Skeletal muscle tissue (tissue), 4 donors: Measurements from ENCODE around the gene COL16A1. TPM values are rescaled to one million over a fixed set of nuclear protein-coding genes. Genes with fewer than 3 reads are reported as not detected.

Experiments
- H3K27ac ChIP-seq: one replicate; pipeline ENCODE4 v1.7.0; 2013; ENCODE audit warnings: mild to moderate bottlenecking, low read depth, low read length, inconsistent platforms
- H3K27me3 ChIP-seq, 3 donors: one replicate each; pipeline ENCODE4 v1.7.0; 2013; ENCODE audit warnings: low read length in 3 of 3; ENCODE audit not compliant: control insufficient read depth in 3 of 3, insufficient read depth in 3 of 3
- H3K36me3 ChIP-seq, 3 donors: one replicate each; pipeline ENCODE4 v1.7.0; 2013; ENCODE audit warnings: low read length in 3 of 3; ENCODE audit not compliant: control insufficient read depth in 3 of 3, insufficient read depth in 3 of 3
- H3K4me1 ChIP-seq, 3 donors: one replicate each; pipeline ENCODE4 v1.7.0; 2013; ENCODE audit warnings: low read length in 3 of 3, mild to moderate bottlenecking in 3 of 3; ENCODE audit not compliant: control insufficient read depth in 3 of 3, insufficient read depth in 3 of 3
- H3K4me3 ChIP-seq, 3 donors: one replicate each; pipeline ENCODE4 v1.7.0; 2013; ENCODE audit warnings: low read length in 3 of 3
- H3K9ac ChIP-seq, 3 donors: one replicate each; pipeline ENCODE4 v1.7.0; 2013; ENCODE audit warnings: low read length in 3 of 3, mild to moderate bottlenecking in 3 of 3, moderate library complexity in 2 of 3, low read depth in 1 of 3
- H3K9me3 ChIP-seq, 3 donors: one replicate each; pipeline ENCODE4 v1.7.0; 2013; ENCODE audit warnings: low read length in 3 of 3; ENCODE audit not compliant: control insufficient read depth in 3 of 3
- total RNA-seq: library from RNA; depleted of rRNA; stranded (reverse); fragments of >200 nt; gene quantifications from one replicate; pipeline ENCODE4 v1.2.3, GENCODE V29; 2014
- donor health status: Osteomylitis.

The COL16A1 gene
- 91.9 TPM for total RNA-seq

DNA sequence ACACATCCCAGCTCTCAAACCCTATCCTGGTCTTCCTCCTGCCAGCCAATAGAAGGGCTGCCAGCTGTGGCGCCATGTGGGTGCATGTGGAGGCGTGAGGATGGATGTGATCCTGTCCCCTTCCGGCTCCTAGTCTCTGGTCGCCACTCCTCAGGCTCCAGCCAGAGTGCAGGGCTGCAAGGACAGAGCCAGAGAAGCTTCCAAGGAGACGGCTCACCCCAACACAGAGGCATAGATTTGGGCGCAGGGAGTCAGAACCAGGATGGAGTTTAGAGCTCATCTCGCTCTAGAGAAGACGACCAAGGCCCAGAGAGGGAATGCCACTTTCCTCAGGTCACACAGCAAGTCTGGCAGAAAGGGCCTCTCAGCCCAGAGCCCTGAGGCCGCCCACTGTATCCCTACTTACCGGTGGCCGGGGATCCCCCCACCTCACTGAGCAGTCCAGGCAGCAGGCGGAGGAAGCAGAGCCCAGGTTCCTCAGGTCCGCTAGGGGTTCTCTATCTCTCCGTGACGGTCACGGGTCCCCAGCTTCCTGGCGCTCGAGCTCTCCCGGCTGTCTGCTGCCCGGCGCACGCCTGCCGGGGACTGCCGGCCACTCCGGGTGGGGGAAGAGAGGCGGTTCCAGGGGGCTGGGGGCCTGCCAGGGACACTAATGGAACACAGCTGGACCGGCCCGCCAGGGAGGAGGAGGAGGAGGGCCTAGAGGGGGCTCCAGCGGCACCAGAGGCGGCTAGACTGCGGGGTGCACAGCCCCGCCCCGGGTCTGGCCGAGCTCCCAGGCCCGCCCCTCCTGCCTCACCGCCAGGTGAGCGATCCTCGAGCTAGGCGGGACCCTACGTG lies at the start of gene COL16A1:
TSS of gene COL16A1 (minus strand) at position 587 of the 840 bp plus-strand sequence. CDS start 1,824 bp downstream, outside the sequence.
- peak within 1 kb of the TSS; percentile 60 to 71 (median 66) for H3K4me3 ChIP-seq
- no peaks in the 10 kb centered on the region for H3K27me3 ChIP-seq
- H3K9me3 ChIP-seq = no peaks in the 10 kb centered on the region
- H3K9ac ChIP-seq = peak within 1 kb of the TSS; percentile 38 to 73 (median 66)
- H3K36me3 ChIP-seq = peaks cover 0 to 2% (median 0%) of the 10 kb centered on the region in 3 donors
- peaks cover 38 to 52% (median 50%) of the 10 kb centered on the region in 3 donors for H3K4me1 ChIP-seq
- peak within 1 kb of the TSS; percentile 75 for H3K27ac ChIP-seq

DNA sequence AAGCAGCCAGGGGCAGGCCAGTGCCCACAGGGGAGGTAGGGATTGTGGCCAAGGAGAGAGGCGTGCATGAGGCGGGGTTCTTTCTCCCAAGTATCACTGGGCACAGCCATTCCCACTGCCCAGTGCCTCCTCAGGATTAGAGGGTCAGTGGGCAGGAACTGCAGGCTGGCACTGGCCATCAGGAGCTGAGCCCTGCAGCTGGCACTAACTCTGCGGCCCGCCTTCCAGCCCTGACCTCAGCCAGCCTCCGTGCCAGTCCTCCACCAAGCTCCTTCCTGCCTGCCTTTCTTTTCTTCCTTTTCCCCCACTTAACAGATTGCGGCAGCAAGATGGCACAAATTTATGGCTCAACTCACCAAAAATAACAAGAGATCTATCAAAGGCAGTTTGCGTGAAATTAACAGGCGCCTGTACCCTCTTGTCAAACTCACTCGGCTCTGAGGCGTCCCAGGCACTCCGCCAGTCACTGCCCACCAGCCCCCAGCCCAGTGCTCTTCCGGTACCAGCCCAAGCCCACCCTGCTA lies 49.2 kb upstream of the COL16A1 start:
- Histone ChIP-seq H3K4me3 (peak overlapping the region in 2 of 3 donors; percentile 50 to 52), H3K9me3 (no peaks in the 10 kb centered on the region), H3K27me3 (no peaks in the 10 kb centered on the region), H3K36me3 (no peaks in the 10 kb centered on the region), H3K4me1 (peaks cover 29 to 59% (median 40%) of the 10 kb centered on the region in 3 donors), H3K27ac (peak overlapping the region; percentile 79), H3K9ac (peak overlapping the region in 2 of 3 donors; percentile 50 to 56)

DNA sequence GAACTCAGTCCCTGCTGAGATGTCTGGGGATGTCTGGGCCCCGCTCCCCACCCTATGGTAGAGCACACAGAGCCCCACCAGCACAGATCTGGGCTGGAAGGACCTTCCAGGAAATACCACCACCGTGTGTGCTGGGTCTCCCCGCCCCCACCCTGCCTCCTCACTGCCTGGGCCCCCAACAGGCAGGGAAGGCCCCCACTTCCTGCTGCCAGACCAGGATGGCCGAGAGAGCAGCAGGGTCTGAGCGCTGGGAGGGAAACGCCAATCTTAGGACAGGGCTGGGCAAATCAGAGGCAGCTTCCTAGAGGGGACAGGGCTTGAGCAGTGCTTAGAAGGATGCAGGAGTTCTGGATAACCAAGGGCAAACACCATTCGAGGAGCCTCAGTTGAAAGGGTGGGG lies 48.4 kb upstream of the COL16A1 start:
- Histone ChIP-seq H3K27me3 (no peaks in the 10 kb centered on the region), H3K4me1 (peaks cover 29 to 59% (median 40%) of the 10 kb centered on the region in 3 donors), H3K9ac (no peak overlapping the region), H3K36me3 (no peaks in the 10 kb centered on the region), H3K9me3 (no peaks in the 10 kb centered on the region), H3K4me3 (no peak overlapping the region), H3K27ac (no peak overlapping the region)

DNA sequence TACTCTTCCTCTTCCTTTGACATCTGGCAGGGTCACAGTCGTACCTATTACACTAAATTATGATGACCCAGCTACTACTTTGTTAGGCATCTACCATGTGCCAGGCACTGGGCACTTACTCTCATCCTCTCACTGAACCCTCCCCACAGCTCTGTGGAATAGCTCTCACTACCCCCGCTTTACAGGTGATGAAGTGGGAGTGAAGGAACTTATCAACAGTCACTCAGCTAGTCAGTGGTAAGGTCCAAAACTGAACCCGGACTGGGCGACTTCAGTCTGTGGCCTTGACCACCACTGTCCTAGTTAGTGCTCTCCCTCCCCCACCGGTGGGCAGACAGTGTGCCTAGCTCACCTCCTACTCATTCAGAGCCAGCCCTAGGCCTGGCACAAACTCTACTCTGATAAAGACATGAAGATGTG lies 48.0 kb upstream of the COL16A1 start:
- no peak overlapping the region for H3K4me3 ChIP-seq
- no peaks in the 10 kb centered on the region for H3K36me3 ChIP-seq
- H3K4me1 ChIP-seq = peaks cover 29 to 59% (median 40%) of the 10 kb centered on the region in 3 donors
- no peaks in the 10 kb centered on the region for H3K27me3 ChIP-seq
- no peak overlapping the region for H3K27ac ChIP-seq
- H3K9ac ChIP-seq = no peak overlapping the region
- H3K9me3 ChIP-seq = no peaks in the 10 kb centered on the region

DNA sequence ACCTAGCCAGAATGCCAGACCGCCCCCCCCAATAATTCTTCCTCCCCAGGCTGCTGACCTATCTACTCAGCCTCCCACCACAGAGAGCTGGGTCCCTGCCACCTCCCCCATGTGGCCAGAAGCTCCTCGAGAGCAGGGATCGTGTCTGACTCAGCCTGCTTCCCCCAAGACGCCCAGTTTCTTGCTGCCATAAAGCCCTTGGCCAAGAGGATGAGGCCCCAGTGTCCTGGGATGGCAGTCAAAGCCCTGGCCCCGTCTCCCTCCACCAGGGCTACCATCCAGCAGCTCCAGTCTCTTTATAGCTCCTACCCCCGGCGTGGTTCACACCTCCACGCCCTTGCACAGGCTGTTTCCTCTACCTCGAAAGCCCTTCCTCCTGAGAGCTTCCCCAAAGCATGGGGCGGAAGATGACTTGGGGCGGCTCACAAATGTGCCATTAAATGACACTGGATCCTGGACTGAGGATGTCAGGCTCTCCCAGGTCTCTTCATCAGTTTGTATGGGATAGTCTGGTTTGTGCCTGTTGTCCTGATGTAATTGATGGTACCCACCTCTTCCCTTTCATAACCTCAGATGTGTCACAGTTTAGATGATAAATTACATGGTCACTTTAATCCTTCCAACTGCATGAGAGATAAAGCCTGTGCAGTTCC lies 47.2 kb upstream of the COL16A1 start:
- Histone ChIP-seq H3K9me3 (no peaks in the 10 kb centered on the region), H3K9ac (no peak overlapping the region), H3K36me3 (no peaks in the 10 kb centered on the region), H3K27ac (no peak overlapping the region), H3K4me1 (peaks cover 29 to 60% (median 40%) of the 10 kb centered on the region in 3 donors), H3K27me3 (no peaks in the 10 kb centered on the region), H3K4me3 (no peak overlapping the region)

DNA sequence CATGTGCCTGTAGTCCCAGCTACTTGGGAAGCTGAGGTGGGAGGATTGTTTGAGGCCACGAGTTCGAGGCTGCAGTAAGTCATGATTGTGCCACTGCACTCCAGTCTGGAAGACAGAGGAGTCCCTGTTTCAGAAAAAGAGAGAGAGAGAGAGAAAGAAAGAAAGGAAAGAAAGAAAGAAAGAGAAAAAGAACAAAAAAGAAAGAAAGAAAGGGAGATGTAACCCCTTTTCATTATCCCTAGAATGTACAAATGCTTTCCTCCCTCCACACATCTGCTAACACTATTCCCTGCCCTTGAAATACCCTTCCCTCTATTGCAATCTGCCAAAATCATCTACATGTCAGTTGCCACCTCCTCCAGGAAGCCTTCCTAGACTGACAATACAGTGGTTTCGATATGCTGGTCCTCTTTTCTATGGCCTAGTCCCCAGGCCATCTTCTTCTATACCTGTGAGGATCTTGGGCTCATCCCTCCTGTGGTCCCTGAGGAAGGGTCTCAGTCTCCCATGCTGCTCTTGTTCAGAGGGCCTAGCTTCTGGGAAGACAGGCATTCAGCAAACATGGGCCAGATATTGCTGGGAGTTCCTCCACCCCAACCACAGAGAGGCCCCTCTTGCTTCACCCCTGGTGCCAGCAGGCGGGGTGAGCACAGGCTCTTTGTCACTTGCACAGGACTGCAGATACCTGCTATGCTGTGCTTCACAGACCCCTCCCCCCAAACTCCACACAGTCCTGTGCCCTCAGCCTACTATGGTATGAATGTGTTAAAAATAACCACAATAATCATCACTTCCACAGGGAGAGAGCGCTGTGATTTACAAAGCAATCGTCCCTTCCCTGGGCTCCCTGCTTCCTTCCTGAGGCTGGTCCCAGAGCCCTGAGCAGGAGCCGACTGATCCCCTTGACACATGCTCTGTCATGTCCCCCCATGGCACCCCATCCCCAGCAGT lies 46.2 kb upstream of the COL16A1 start:
- Histone ChIP-seq H3K4me3 (no peak overlapping the region), H3K27ac (no peak overlapping the region), H3K4me1 (peaks cover 24 to 54% (median 32%) of the 10 kb centered on the region in 3 donors), H3K9me3 (no peaks in the 10 kb centered on the region), H3K9ac (peak overlapping the region in 2 of 3 donors; percentile 32 to 57), H3K36me3 (no peaks in the 10 kb centered on the region), H3K27me3 (no peaks in the 10 kb centered on the region)

DNA sequence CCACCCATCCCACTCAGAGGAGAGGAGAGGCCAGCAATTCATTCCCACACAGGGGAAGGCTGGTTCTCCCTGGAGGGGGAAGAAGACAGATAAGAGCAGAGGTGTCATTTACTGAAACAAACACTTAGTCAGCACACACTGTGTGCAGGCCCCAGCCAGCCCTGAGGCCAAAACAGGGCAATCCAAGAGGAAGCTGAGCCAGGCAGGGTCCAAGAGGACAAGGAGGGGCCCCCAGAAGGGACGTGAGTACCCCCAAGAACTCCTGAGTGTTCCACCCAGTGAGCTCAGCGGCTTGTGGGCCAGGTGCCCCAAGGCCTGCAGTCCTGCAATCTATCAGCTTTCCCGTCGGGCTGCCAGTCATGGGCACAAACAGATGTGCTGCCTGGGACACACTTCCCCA lies 44.5 kb upstream of the COL16A1 start:
- no peak overlapping the region for H3K4me3 ChIP-seq
- no peaks in the 10 kb centered on the region for H3K27me3 ChIP-seq
- H3K27ac ChIP-seq = no peak overlapping the region
- no peaks in the 10 kb centered on the region for H3K36me3 ChIP-seq
- H3K9ac ChIP-seq = no peak overlapping the region
- peaks cover 7 to 37% (median 16%) of the 10 kb centered on the region in 3 donors for H3K4me1 ChIP-seq
- H3K9me3 ChIP-seq = no peaks in the 10 kb centered on the region

DNA sequence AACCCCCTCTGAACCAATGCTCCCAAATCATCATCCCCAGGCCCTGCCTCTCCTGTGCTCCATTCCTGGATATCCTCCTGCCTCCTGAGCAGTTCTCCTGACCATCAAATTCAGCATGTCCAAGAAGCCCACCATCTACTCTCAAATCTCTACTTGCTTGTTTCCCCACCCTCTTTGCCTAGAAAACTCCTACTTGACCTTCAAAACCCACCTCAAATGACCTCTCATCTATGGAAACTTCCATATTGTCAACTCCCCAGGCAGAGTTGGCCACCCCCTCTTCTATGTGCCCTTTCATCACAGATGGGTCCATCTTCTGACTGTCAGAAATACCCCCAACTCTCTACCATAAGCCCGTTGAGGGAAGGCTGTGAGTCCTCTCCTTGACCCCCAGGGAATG lies 43.5 kb upstream of the COL16A1 start:
- Histone ChIP-seq H3K4me3 (no peak overlapping the region), H3K27ac (no peak overlapping the region), H3K36me3 (no peaks in the 10 kb centered on the region), H3K9ac (no peak overlapping the region), H3K9me3 (no peaks in the 10 kb centered on the region), H3K27me3 (no peaks in the 10 kb centered on the region), H3K4me1 (peaks cover 0 to 27% (median 9%) of the 10 kb centered on the region in 3 donors)

DNA sequence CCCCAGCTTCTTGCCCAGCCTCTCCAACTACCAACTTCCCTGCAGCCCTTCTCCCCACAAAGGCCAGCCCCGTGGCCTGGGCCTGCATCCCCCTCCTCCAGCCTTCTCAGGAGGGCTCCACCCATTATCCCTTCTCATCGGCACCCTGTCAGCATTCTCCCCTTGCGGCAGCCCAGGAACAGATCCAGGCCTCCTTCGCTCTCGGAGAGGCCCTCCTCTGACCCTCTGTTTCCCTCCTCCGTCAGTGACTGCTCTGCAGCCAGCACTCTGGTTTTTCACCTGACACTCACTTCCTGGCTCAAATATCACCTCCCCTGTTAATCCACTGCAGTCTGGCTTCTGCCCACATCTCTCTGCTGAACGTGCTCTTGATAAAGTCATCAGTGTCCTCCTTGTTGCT lies 42.9 kb upstream of the COL16A1 start:
- H3K9ac ChIP-seq = no peak overlapping the region
- no peaks in the 10 kb centered on the region for H3K36me3 ChIP-seq
- H3K4me1 ChIP-seq = peaks cover 0 to 21% (median 9%) of the 10 kb centered on the region in 3 donors

More for the DNA sequence above, 42.9 kb upstream of the COL16A1 start:
- H3K9me3 ChIP-seq = no peaks in the 10 kb centered on the region
- no peak overlapping the region for H3K4me3 ChIP-seq
- H3K27ac ChIP-seq = no peak overlapping the region
- H3K27me3 ChIP-seq = no peaks in the 10 kb centered on the region
